ENCODE data around the gene CHSY1.

DNA sequence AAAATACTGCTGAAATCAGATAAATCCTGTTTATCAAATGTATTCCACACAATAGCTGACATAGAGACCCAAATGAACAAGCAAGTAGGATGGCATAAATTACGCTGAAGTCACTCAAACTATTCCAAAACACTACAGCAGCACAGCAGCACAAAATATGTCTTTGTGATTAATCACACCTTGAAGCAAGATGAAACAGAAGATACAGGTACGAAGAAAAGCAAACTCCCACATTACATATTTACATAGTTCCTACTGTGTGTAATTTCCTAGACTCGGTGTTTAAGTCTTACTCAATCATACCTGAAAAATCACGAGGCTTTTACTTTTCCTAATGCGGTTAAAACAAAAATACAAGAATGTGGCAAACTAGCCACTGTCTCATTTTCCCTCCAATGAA, 38.3 kb downstream of the CHSY1 start:
- no peak for TF ChIP-seq GATA2 (IDR thresholded peaks at IDR 0.05; ENCODE audit: low read depth, low read length)
- no peak for TF ChIP-seq GATA3 (IDR thresholded peaks at IDR 0.05; ENCODE audit: low read depth, low read length)

Measured in SH-SY5Y (cell line).